A673 (cell line): ENCODE results near the gene ERC1.

Experiments
- EZH2 ChIP-seq: fragments of 200-600 bp; sonication (generic); IDR thresholded peaks from 2 replicates; pipeline ENCODE4 v1.6.1; 2017; ENCODE audit warnings: borderline replicate concordance, low read depth, mild to moderate bottlenecking, mixed read lengths, antibody characterized with exemption, low read length; ENCODE audit not compliant: poor library complexity, severe bottlenecking
- TF ChIP-seq, protein P1 (sequence below): fragments of 300-800, 200-600 bp; sonication (generic); conservative IDR thresholded peaks from 2 replicates; pipeline ENCODE4 v1.5.1; 2017; ENCODE audit warnings: low read depth, mild to moderate bottlenecking, antibody characterized with exemption, low read length, moderate library complexity, mixed read lengths

DNA sequence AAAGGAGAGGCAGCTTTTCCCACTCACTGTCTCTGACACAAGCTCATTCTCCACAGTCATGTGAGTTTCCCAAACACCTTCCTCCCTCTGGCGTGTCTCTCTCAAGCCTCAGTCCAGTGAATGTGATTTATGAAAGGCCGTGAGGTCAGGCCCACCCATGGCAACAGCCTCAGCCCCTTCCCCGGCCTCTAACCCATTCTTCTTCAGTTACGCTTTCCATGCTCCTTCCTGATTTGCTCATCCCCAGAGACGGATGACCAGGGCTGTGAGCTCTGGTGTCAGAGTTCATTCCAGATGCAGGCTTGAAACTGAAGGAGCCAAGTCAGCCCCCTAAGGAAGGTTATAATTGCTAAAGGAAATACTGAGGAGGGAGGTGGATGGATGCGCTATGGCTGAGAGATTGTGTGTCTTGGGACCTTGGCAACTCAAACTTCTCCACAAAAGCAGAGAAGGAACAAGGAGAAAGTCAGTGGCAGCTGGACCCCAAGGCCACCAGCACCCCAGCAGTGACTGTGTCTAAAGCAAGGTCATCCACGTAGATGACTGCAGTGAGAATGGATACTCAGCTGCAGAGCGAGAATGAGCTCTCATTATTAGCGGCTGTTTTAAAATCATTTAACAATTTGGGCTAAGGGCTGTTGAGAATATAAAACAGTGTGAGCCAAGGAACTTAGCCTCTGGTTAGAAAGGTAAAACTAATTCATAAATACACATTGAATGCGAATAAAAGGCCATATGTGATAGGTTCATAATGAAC lies 519.2 kb downstream of the ERC1 start:
- TF ChIP-seq, protein P1, sequence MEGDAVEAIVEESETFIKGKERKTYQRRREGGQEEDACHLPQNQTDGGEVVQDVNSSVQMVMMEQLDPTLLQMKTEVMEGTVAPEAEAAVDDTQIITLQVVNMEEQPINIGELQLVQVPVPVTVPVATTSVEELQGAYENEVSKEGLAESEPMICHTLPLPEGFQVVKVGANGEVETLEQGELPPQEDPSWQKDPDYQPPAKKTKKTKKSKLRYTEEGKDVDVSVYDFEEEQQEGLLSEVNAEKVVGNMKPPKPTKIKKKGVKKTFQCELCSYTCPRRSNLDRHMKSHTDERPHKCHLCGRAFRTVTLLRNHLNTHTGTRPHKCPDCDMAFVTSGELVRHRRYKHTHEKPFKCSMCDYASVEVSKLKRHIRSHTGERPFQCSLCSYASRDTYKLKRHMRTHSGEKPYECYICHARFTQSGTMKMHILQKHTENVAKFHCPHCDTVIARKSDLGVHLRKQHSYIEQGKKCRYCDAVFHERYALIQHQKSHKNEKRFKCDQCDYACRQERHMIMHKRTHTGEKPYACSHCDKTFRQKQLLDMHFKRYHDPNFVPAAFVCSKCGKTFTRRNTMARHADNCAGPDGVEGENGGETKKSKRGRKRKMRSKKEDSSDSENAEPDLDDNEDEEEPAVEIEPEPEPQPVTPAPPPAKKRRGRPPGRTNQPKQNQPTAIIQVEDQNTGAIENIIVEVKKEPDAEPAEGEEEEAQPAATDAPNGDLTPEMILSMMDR, result no peak
- no peak for TF ChIP-seq EZH2
